ENCODE data around the gene EDC3.

Gene EDC3

GRCh38 chr15:74615508-74616365 lies 80.1 kb downstream of the EDC3 start, which contains the start of gene CLK3:
CLK3 (plus strand) TSS chr15:74615836; CDS start chr15:74619197, 3,361 bp downstream.
- Histone ChIP-seq H3K27me3 (ENCODE audit: low read depth, low read length) (no peaks in the 10 kb centered on the region), H3K9me3 (ENCODE audit: insufficient read depth, low read length) (no peaks in the 10 kb centered on the region), H3K27ac (ENCODE audit: low read length) (peak within 1 kb of the TSS; percentile 86), H3K4me2 (ENCODE audit: low read length) (peak within 1 kb of the TSS; percentile 84), H3K79me2 (ENCODE audit: low read length) (peaks cover 52% of the 10 kb centered on the region), H4K20me1 (ENCODE audit: insufficient read depth, low read length) (peaks cover 40% of the 10 kb centered on the region), H3K4me1 (ENCODE audit: low read length) (peaks cover 19% of the 10 kb centered on the region), H3K9ac (ENCODE audit: low read length) (peak within 1 kb of the TSS; percentile 91), H2AFZ (ENCODE audit: low read depth, low read length) (peak within 1 kb of the TSS; percentile 24; the same call in 1 of the 2 replicates), H3K36me3 (replicated peaks; ENCODE audit: low read depth, low read length) (peaks cover 21% of the 10 kb centered on the region), H3K4me3 (ENCODE audit: low read length) (peak within 1 kb of the TSS; percentile 93)
- TF ChIP-seq CTCF (IDR thresholded peaks at IDR 0.05; ENCODE audit: low read depth, low read length) = no peak
- TF ChIP-seq EZH2phosphoT487 (IDR thresholded peaks at IDR 0.05; ENCODE audit: low read depth) = no peak

GRCh38 chr15:74614744-74615507 lies 80.9 kb downstream of the EDC3 start:
- peaks cover 19% of the 10 kb centered on the region for H3K4me1 ChIP-seq (ENCODE audit: low read length)
- H3K36me3 ChIP-seq (replicated peaks; ENCODE audit: low read depth, low read length) = peaks cover 13% of the 10 kb centered on the region
- no peaks in the 10 kb centered on the region for H3K27me3 ChIP-seq (ENCODE audit: low read depth, low read length)
- peak overlapping the region; percentile 93 for H3K4me3 ChIP-seq (ENCODE audit: low read length)
- no peaks in the 10 kb centered on the region for H3K9me3 ChIP-seq (ENCODE audit: insufficient read depth, low read length)
- H3K9ac ChIP-seq (ENCODE audit: low read length) = peak overlapping the region; percentile 91
- H3K79me2 ChIP-seq (ENCODE audit: low read length) = peaks cover 46% of the 10 kb centered on the region
- H3K27ac ChIP-seq (ENCODE audit: low read length) = peak overlapping the region; percentile 86
- H3K4me2 ChIP-seq (ENCODE audit: low read length) = peak overlapping the region; percentile 81
- peak overlapping the region; percentile 24; the same call in 1 of the 2 replicates for H2AFZ ChIP-seq (ENCODE audit: low read depth, low read length)
- no peak for TF ChIP-seq EZH2phosphoT487 (IDR thresholded peaks at IDR 0.05; ENCODE audit: low read depth)
- TF ChIP-seq CTCF (IDR thresholded peaks at IDR 0.05; ENCODE audit: low read depth, low read length) = no peak
- H4K20me1 ChIP-seq (ENCODE audit: insufficient read depth, low read length) = peaks cover 35% of the 10 kb centered on the region

GRCh38 chr15:74613953-74614743 lies 81.7 kb downstream of the EDC3 start:
- Histone ChIP-seq H3K36me3 (replicated peaks; ENCODE audit: low read depth, low read length) (peaks cover 10% of the 10 kb centered on the region), H3K27ac (ENCODE audit: low read length) (peak overlapping the region; percentile 86), H2AFZ (ENCODE audit: low read depth, low read length) (peak overlapping the region; percentile 42), H4K20me1 (ENCODE audit: insufficient read depth, low read length) (peaks cover 28% of the 10 kb centered on the region), H3K9me3 (ENCODE audit: insufficient read depth, low read length) (no peaks in the 10 kb centered on the region), H3K27me3 (ENCODE audit: low read depth, low read length) (no peaks in the 10 kb centered on the region), H3K4me3 (ENCODE audit: low read length) (peak overlapping the region; percentile 93), H3K4me2 (ENCODE audit: low read length) (peak overlapping the region; percentile 81), H3K9ac (ENCODE audit: low read length) (peak overlapping the region; percentile 91), H3K79me2 (ENCODE audit: low read length) (peaks cover 39% of the 10 kb centered on the region), H3K4me1 (ENCODE audit: low read length) (peaks cover 19% of the 10 kb centered on the region)
- no peak for TF ChIP-seq EZH2phosphoT487 (IDR thresholded peaks at IDR 0.05; ENCODE audit: low read depth)

All from OCI-LY3 (cell line).